ENCODE measurements around the gene GLG1.
"Not testable (repeated sequence)": the region's sequence is repeated elsewhere in the genome, so short reads cannot be mapped to it uniquely, and the experiment has no call there.

DNA sequence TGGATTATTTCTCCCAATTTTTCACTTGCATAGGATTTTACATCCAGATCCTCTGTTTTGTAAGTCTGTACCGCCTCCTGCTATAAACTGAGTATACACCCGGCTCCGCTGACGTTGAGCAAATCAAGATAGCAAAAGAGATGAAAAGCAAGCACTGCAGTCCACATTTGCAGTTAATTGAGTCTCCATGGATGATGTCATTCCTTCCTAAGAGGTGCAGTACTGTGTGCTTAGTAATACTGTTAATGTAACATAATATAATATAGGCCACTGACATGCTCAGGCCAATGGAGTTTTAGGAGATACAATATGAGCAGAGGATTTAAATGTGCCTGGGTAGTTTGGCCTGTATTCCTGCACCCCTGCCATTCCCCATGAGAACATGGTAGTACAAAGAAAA, 72.3 kb downstream of the GLG1 start:
- TF ChIP-seq, protein P1, sequence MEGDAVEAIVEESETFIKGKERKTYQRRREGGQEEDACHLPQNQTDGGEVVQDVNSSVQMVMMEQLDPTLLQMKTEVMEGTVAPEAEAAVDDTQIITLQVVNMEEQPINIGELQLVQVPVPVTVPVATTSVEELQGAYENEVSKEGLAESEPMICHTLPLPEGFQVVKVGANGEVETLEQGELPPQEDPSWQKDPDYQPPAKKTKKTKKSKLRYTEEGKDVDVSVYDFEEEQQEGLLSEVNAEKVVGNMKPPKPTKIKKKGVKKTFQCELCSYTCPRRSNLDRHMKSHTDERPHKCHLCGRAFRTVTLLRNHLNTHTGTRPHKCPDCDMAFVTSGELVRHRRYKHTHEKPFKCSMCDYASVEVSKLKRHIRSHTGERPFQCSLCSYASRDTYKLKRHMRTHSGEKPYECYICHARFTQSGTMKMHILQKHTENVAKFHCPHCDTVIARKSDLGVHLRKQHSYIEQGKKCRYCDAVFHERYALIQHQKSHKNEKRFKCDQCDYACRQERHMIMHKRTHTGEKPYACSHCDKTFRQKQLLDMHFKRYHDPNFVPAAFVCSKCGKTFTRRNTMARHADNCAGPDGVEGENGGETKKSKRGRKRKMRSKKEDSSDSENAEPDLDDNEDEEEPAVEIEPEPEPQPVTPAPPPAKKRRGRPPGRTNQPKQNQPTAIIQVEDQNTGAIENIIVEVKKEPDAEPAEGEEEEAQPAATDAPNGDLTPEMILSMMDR (IDR thresholded peaks at IDR 0.05), result not testable (repeated sequence)
- not testable (repeated sequence) for TF ChIP-seq POLR2A (IDR thresholded peaks at IDR 0.05)
